Small intestine (tissue), 7 donors: ENCODE results near the gene PANK4. TPM values are rescaled to one million over a fixed set of nuclear protein-coding genes. Genes with fewer than 3 reads are reported as not detected.
"Not testable (repeated sequence)": the region's sequence is repeated elsewhere in the genome, so short reads cannot be mapped to it uniquely, and the experiment has no call there.

Experiments used
- DNase-seq, 2 donors: peaks; one replicate each; pipeline versions ENCODE4 v3.0.0 to v3.0.0-alpha.2; 2013
- FAIRE-seq: peaks from 2 replicates; lab custom pipeline; 2012; peaks lifted over from hg19 to GRCh38; lab: Jason Lieb, UNC
- H3K27ac ChIP-seq, 3 donors: one replicate each; pipeline ENCODE4 v1.5.1; 2013; ENCODE audit warnings: low read length in 2 of 3, mild to moderate bottlenecking in 2 of 3, control low read depth in 1 of 3, inconsistent platforms in 1 of 3, low read depth in 1 of 3, moderate library complexity in 1 of 3
- H3K27me3 ChIP-seq, 3 donors: one replicate each; pipeline ENCODE4 v1.6.1; 2013; ENCODE audit warnings: low read length in 3 of 3, inconsistent platforms in 1 of 3; ENCODE audit not compliant: control insufficient read depth in 3 of 3, insufficient read depth in 3 of 3
- H3K36me3 ChIP-seq, 3 donors: one replicate each; pipeline ENCODE4 v1.6.1; 2013; ENCODE audit warnings: low read length in 3 of 3, inconsistent platforms in 1 of 3, low read depth in 1 of 3, mild to moderate bottlenecking in 1 of 3, moderate library complexity in 1 of 3; ENCODE audit not compliant: control insufficient read depth in 3 of 3, insufficient read depth in 2 of 3
- H3K4me1 ChIP-seq, 3 donors: one replicate each; pipeline ENCODE4 v1.6.1; 2013; ENCODE audit warnings: low read length in 2 of 3, inconsistent platforms in 1 of 3, low read depth in 1 of 3, mild to moderate bottlenecking in 1 of 3, moderate library complexity in 1 of 3; ENCODE audit not compliant: control insufficient read depth in 3 of 3, insufficient read depth in 2 of 3
- H3K4me3 ChIP-seq, 3 donors: one replicate each; pipeline ENCODE4 v1.5.1; 2013; ENCODE audit warnings: low read length in 3 of 3, control low read depth in 1 of 3, inconsistent platforms in 1 of 3, low read depth in 1 of 3, mild to moderate bottlenecking in 1 of 3, moderate library complexity in 1 of 3
- H3K9me3 ChIP-seq, 2 donors: one replicate each; pipeline ENCODE4 v1.6.1; 2013; ENCODE audit warnings: low read depth in 1 of 2, low read length in 1 of 2; ENCODE audit not compliant: control insufficient read depth in 2 of 2, insufficient read depth in 1 of 2
- WGBS, 3 donors: extraction: QIAGEN DNeasy Blood & Tissue Kit; methylation state at CpG; one replicate each; pipeline ENCODE4 v1.1.7; 2013; 5-methylcytosine and 5-hydroxymethylcytosine counted together
- polyA plus RNA-seq, 4 donors: library from polyadenylated mRNA; stranded (reverse) in 3 of 4; unstranded in 1 of 4; fragments of 200-250 nt in 3 of 4; fragments of 120-200 nt in 1 of 4; gene quantifications; one replicate each; pipeline versions ENCODE4 v1.2.1 to v1.2.3, GENCODE V29; 2013
- donor health status: healthy with polysubstance abuse.
- donor health status: control.
- donor health status: control.
- donor health status: Bipolar disorder and iron deficiency.
- donor health status: healthy.

Gene PANK4
- polyA plus RNA-seq, 4 donors, result 14.8 to 21.7 (median 18.8) TPM

GRCh38 chr1:2556277-2556677, 29.9 kb upstream of the PANK4 start, which contains the start of gene TNFRSF14:
Gene TNFRSF14, plus strand, starts transcription at chr1:2556371. Its CDS starts 294 bp downstream, at chr1:2556665.
- H3K36me3 ChIP-seq, result peaks cover 0 to 70% (median 8%) of the 10 kb centered on the region in 3 donors
- H3K4me1 ChIP-seq, result peaks cover 0 to 58% (median 5%) of the 10 kb centered on the region in 3 donors
- FAIRE-seq (no peak), DNase-seq (peak; percentile 79 to 87)
- 0 to 1% (median 1%) methylated on average over 14 to 16 of the region's 16 CpGs for WGBS, 3 donors
- no peaks in the 10 kb centered on the region for H3K9me3 ChIP-seq
- peak within 1 kb of the TSS; percentile 74 to 92 (median 90) for H3K4me3 ChIP-seq
- peak within 1 kb of the TSS; percentile 96 to 99 (median 98) for H3K27ac ChIP-seq
- H3K27me3 ChIP-seq, result no peaks in the 10 kb centered on the region

- DNase-seq (peak; percentile 90 to 95), FAIRE-seq (no peak)
- Histone ChIP-seq H3K36me3 (peaks cover 0 to 68% (median 5%) of the 10 kb centered on the region in 3 donors), H3K27me3 (no peaks in the 10 kb centered on the region), H3K4me3 (peak overlapping the region; percentile 74 to 92 (median 90)), H3K27ac (peak overlapping the region; percentile 96 to 99 (median 98)), H3K9me3 (no peaks in the 10 kb centered on the region), H3K4me1 (peaks cover 0 to 53% (median 5%) of the 10 kb centered on the region in 3 donors)
- 0 to 3% (median 1%) methylated on average over 21 to 26 of the region's 26 CpGs for WGBS, 3 donors
Observed at GRCh38 chr1:2555634-2556276, 29.4 kb upstream of the PANK4 start.

- peaks cover 0 to 44% (median 5%) of the 10 kb centered on the region in 3 donors for H3K4me1 ChIP-seq
- H3K27me3 ChIP-seq, result no peaks in the 10 kb centered on the region
- H3K36me3 ChIP-seq, result peaks cover 0 to 64% (median 4%) of the 10 kb centered on the region in 3 donors
- peak overlapping the region in 2 of 3 donors; percentile 90 to 92 for H3K4me3 ChIP-seq
- DNase-seq, result peak; percentile 57 to 77
- FAIRE-seq, result no peak
- H3K9me3 ChIP-seq, result no peaks in the 10 kb centered on the region
- WGBS, 3 donors, result 21 to 42% (median 32%) methylated on average over 18 to 19 of the region's 19 CpGs
- H3K27ac ChIP-seq, result peak overlapping the region; percentile 96 to 99 (median 98)
Observed at GRCh38 chr1:2554621-2555387, 28.4 kb upstream of the PANK4 start.

- WGBS, 3 donors, result 83 to 90% (median 88%) methylated on average over 30 of the region's 30 CpGs
- Histone ChIP-seq H3K27ac (peak overlapping the region in 1 of 3 donors; percentile 99), H3K36me3 (peaks cover 0 to 63% (median 0%) of the 10 kb centered on the region in 3 donors), H3K9me3 (no peaks in the 10 kb centered on the region), H3K4me3 (peak overlapping the region in 1 of 3 donors; percentile 90), H3K27me3 (no peaks in the 10 kb centered on the region), H3K4me1 (peaks cover 0 to 41% (median 3%) of the 10 kb centered on the region in 3 donors)
- FAIRE-seq (no peak), DNase-seq (no peak)
Observed at GRCh38 chr1:2553871-2554620, 27.6 kb upstream of the PANK4 start.

- H3K4me1 ChIP-seq, result peaks cover 0 to 41% (median 1%) of the 10 kb centered on the region in 3 donors
- not testable (repeated sequence) for H3K9me3 ChIP-seq, H3K27ac ChIP-seq, FAIRE-seq, DNase-seq, H3K27me3 ChIP-seq, H3K4me3 ChIP-seq
- H3K36me3 ChIP-seq, result peaks cover 0 to 58% (median 0%) of the 10 kb centered on the region in 3 donors
- WGBS, 3 donors, result 59 to 77% (median 62%) methylated on average over 6 to 8 of the region's 9 CpGs
Observed at GRCh38 chr1:2553076-2553475, 26.7 kb upstream of the PANK4 start.

- FAIRE-seq, result no peak
- Histone ChIP-seq H3K27me3 (no peaks in the 10 kb centered on the region), H3K36me3 (peaks cover 0 to 52% (median 0%) of the 10 kb centered on the region in 3 donors), H3K27ac (no peak overlapping the region), H3K4me1 (peaks cover 0 to 43% (median 4%) of the 10 kb centered on the region in 3 donors), H3K4me3 (no peak overlapping the region), H3K9me3 (no peaks in the 10 kb centered on the region)
- DNase-seq, result no peak
- 90 to 97% (median 93%) methylated on average over 21 to 26 of the region's 26 CpGs for WGBS, 3 donors
Observed at GRCh38 chr1:2552189-2552588, 25.8 kb upstream of the PANK4 start.

GRCh38 chr1:2551544-2551943, 25.1 kb upstream of the PANK4 start:
- peaks cover 0 to 49% (median 4%) of the 10 kb centered on the region in 3 donors for H3K4me1 ChIP-seq
- not testable (repeated sequence) for H3K9me3 ChIP-seq, H3K27me3 ChIP-seq, FAIRE-seq, H3K27ac ChIP-seq, H3K4me3 ChIP-seq, DNase-seq
- H3K36me3 ChIP-seq, result peaks cover 0 to 52% (median 0%) of the 10 kb centered on the region in 3 donors
- 82 to 89% (median 84%) methylated on average over 9 of the region's 9 CpGs for WGBS, 3 donors
